Activated naive CD4-positive, alpha-beta T cell treated with anti-CD3 and anti-CD28 coated beads for 36 hours (primary cell): ENCODE results near the gene ZNF205. TPM values are rescaled to one million over a fixed set of nuclear protein-coding genes. Genes with fewer than 3 reads are reported as not detected.
"Not testable (repeated sequence)": the region's sequence is repeated elsewhere in the genome, so short reads cannot be mapped to it uniquely, and the experiment has no call there.

Source experiments
- CTCF ChIA-PET: fragments of 350-600 bp; sonication (Branson Sonifier 250); formaldehyde crosslinking; loops from one replicate; lab custom pipeline; 2021; ENCODE audit warnings: antibody characterized with exemption; lab: Charles Lee
- DNase-seq: peaks from one replicate; pipeline ENCODE4 v3.0.0-alpha.2; 2020
- H3K27ac Mint-ChIP-seq: one replicate; pipeline ENCODE4 v1.8.0; 2021; ENCODE audit warnings: mild to moderate bottlenecking, mixed read lengths
- H3K27me3 Mint-ChIP-seq: one replicate; pipeline ENCODE4 v1.8.0; 2021; ENCODE audit warnings: low read depth, mixed read lengths
- H3K36me3 Mint-ChIP-seq: one replicate; pipeline ENCODE4 v1.8.0; 2021; ENCODE audit warnings: low read depth, mixed read lengths
- H3K4me1 Mint-ChIP-seq: one replicate; pipeline ENCODE4 v1.8.0; 2021; ENCODE audit warnings: low read depth, mixed read lengths
- H3K4me3 Mint-ChIP-seq: one replicate; pipeline ENCODE4 v1.8.0; 2021; ENCODE audit warnings: mild to moderate bottlenecking, moderate library complexity, mixed read lengths
- H3K9me3 Mint-ChIP-seq: one replicate; pipeline ENCODE4 v1.8.0; 2021; ENCODE audit warnings: mixed read lengths
- intact Hi-C: fragments of 100-400 bp; cut with micrococcal nuclease; formaldehyde crosslinking; loops from one replicate; pipeline ENCODE4 v1.15.1; 2023
- total RNA-seq, 2 experiments: library from RNA; stranded (reverse); gene quantifications; one replicate each; pipeline ENCODE4 v1.2.3, GENCODE V29; 2021

The ZNF205 gene
- total RNA-seq, 2 experiments from 2014 or later: 0.25 TPM; not detected in 1

DNA sequence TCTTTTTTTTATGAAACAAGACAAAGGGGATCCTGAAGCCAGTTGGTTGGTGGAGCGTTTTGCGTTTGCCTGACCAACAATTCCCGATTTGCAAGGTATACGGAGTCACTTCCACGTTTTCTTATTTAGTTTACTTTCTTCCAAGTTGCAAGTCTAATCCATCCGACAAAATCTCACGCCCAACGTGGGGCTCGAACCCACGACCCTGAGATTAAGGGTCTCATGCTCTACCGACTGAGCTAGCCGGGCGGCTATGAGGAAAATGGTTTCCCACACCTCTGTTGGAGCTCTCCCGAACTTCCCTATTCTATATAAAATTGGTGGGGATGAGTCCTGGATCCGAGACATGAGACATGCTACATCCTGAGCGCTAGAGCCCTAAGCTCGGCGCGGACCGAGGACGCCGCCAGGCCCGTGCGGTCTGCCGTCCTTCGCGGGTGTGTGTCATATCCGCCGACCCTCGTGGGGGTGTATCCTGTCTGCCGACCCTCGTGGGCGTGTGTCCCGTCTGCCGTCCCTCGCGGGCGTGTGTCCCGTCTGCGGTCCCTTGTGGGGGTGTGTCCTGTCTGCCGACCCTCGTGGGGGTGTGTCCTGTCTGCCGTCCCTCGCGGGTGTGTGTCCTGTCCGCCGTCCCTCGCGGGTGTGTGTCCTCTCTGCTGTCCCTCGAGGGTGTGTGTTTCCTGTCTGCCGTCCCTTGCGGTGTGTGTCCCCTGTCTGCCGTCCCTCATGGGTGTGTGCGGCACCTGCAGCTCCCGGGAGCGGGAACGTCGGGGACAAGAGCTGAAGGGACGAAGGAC is 45.0 kb downstream of the ZNF205 start:
- H3K4me3 Mint-ChIP-seq: peak overlapping the region; percentile 71
- peaks cover 20% of the 10 kb centered on the region for H3K4me1 Mint-ChIP-seq
- H3K27ac Mint-ChIP-seq: peak overlapping the region; percentile 48
- CTCF ChIA-PET: interaction anchor here (0.7 to 2.2 kb wide), 5 partner anchors 10 to 242 kb away, joined by 3 to 10 read pairs (median 5); no protein-coding TSS in a partner anchor
- peaks cover 9% of the 10 kb centered on the region for H3K27me3 Mint-ChIP-seq
- H3K9me3 Mint-ChIP-seq: peaks cover 2% of the 10 kb centered on the region
- peaks cover 3% of the 10 kb centered on the region for H3K36me3 Mint-ChIP-seq
- DNase-seq: peak; percentile 78
- intact Hi-C loops: loop anchor here (1.0 to 10.0 kb wide), 2 partner anchors 7 to 243 kb away; partner anchors contain the start of gene FLYWCH1

DNA sequence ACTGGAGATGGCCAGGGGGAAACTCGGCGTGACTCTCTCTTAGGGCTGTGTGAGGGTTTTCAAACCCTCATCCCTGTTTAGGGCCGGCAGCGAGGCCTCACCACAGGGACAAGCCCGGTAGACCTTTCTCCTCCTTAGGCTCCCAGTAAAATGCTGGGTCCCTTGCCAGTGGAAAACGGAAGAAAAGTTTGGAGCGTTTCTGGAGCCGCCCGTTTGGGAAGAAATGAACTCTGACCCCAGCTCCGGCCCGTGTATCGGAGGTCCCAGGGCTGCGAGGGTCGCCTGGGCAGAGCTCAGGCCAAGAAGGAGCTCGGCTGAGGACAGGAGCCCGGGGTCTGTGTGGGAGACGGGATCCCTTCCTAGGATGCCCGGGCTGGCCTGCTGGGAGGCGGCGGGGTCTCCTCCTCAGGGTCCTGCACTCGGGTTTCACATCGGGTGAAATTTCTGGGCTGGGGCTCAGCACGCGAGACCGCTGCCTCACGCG is 45.7 kb downstream of the ZNF205 start:
- peak overlapping the region; percentile 48 for H3K27ac Mint-ChIP-seq
- peaks cover 15% of the 10 kb centered on the region for H3K4me1 Mint-ChIP-seq
- H3K27me3 Mint-ChIP-seq: peaks cover 6% of the 10 kb centered on the region
- no peak for DNase-seq
- H3K9me3 Mint-ChIP-seq: peaks cover 2% of the 10 kb centered on the region
- no peaks in the 10 kb centered on the region for H3K36me3 Mint-ChIP-seq
- CTCF ChIA-PET: interaction anchor here (1.3 to 2.2 kb wide), 4 partner anchors 10 to 130 kb away, joined by 3 to 10 read pairs (median 5); no protein-coding TSS in a partner anchor
- intact Hi-C loops: loop anchor here (1.0 to 10.0 kb wide), 2 partner anchors 8 to 243 kb away; partner anchors contain the start of gene FLYWCH1
- peak overlapping the region; percentile 71 for H3K4me3 Mint-ChIP-seq

DNA sequence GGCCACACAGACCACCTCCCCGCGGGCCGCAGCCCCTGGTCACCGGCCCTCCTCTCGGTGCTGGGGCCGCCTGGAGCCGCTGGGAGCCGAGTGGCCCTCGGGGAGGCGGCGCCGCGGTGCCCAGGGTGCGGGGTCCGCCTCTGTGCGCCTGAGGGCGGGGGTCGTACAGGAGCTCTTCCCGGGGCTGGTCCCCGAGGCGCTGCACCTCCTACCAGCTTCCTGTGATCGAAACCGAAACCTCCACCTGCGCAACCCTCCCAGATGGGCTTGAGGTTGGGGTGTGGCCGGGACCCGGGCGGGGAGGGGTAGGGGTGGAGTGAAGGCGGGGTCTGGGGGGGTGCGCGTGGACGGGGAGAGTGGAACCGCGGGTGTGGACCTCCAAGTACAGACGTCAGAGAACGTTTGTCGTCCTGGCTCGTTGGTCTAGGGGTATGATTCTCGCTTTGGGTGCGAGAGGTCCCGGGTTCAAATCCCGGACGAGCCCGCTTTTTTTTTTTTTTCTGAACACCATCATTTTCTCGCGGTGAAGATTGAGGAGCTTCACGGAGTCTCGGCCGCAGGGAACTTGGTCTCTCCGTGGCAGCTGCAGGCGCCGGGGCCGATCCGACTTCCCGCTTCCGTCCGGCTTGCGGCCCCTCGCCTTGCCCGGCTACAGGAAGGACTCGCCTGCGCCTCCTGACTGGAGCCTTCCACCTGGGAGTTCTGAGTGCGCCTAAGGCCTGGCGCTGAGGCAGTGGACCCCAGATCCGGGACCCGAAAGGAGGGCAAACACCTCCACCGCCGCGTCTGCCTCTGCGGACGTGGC is 46.3 kb downstream of the ZNF205 start:
- no peaks in the 10 kb centered on the region for H3K36me3 Mint-ChIP-seq
- peak overlapping the region; percentile 89 for H3K4me3 Mint-ChIP-seq
- CTCF ChIA-PET: interaction anchor here (0.7 to 2.2 kb wide), 5 partner anchors 9 to 130 kb away, joined by 3 to 10 read pairs (median 5); no protein-coding TSS in a partner anchor
- H3K9me3 Mint-ChIP-seq: peaks cover 2% of the 10 kb centered on the region
- peaks cover 6% of the 10 kb centered on the region for H3K27me3 Mint-ChIP-seq
- intact Hi-C loops: loop anchor here (1.0 to 10.0 kb wide), 2 partner anchors 8 to 244 kb away; partner anchors contain the start of gene FLYWCH1
- H3K4me1 Mint-ChIP-seq: peaks cover 15% of the 10 kb centered on the region
- DNase-seq: peak; percentile 82
- peak overlapping the region; percentile 78 for H3K27ac Mint-ChIP-seq

DNA sequence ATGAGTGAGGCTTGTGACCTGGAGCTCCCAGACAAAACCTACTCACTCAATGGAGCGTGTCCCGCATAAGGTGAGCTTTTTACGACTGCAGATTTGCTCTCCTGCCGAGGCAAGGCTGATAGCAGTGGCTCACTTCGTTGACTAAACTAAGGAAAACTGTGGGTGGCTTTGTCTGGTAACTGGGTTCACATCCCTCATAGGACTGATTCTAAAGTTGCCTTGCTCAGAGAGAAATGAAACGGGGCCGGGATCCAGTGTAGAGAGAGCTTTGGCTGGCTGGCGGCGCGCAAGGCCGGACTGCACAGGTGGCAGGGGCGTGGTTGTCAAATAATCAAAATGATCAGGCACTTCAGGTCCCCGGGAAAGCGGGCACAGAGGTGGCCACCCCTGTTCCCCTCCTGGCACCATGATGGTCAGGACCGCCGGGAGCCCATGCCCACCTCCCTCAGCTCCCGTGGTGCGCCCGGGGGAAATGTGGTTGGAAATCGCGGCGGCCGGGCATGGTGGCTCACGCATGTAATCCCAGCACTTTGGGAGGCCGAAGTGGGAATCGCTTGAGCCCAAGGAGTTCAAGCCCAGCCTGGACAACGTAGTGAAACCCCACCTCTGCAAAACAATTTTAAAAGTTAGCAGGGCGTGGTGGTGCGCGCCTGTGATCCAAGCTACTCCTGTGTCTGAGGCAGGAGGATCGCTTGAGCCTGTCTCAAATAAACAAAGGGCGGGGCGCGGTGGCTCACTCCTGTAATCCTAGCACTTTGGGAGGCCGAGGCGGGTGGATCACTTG is 49.0 kb downstream of the ZNF205 start:
- Mint-ChIP-seq H3K27ac (no peak overlapping the region), H3K4me1 (peaks cover 22% of the 10 kb centered on the region), H3K4me3 (peak overlapping the region; percentile 36), H3K27me3 (peaks cover 6% of the 10 kb centered on the region), H3K36me3 (no peaks in the 10 kb centered on the region), H3K9me3 (no peaks in the 10 kb centered on the region)
- no peak for DNase-seq
- CTCF ChIA-PET: interaction anchor here (1.2 kb wide), 1 partner anchor 32 kb away, joined by 3 read pairs; no protein-coding TSS in a partner anchor
- intact Hi-C loops: no loop called here

DNA sequence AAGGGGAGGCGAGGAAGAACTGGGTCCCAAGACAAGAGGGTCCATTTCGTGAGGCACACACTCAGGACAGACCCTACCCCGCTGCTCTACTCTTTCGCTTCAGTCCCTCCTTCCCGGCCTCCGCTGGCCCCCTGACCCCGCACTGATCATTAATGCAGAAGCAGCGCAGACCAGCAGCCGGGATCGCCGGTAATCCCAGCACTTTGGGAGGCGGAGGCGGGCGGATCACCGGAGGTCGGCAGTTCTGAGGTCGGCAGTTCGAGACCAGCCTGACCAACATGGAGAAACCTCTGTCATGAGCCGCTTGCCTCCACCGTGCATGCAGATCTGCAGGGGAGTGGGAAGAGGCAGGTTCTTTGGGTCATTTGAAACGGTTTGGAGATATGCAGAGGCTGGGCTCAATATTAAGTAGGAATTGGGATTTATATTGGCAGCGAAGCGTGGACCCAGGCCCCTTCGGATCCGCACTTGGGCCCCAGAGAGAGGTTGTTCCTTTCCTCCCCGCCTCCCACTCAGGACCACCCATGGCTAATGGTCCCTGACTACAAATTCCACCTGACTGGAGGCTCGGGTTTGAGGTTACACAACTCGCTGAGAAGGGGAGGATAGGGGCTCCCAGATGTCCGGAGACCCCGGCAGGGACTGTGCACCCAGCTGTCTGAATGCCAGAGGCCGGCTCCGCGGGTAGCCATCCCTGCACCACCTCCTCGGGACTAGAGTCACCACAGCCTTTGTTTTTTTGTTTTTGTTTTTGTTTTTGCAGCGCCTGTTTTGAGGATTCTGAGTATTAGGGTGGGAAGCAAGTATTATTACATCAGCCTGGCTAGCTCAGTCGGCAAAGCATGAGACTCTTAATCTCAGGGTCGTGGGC is 52.0 kb downstream of the ZNF205 start:
- Mint-ChIP-seq H3K4me3 (no peak overlapping the region), H3K36me3 (no peaks in the 10 kb centered on the region), H3K4me1 (peaks cover 11% of the 10 kb centered on the region), H3K27me3 (no peaks in the 10 kb centered on the region), H3K9me3 (no peaks in the 10 kb centered on the region), H3K27ac (no peak overlapping the region)
- no peak for DNase-seq
- intact Hi-C loops: no loop called here
- CTCF ChIA-PET: interaction anchor here (1.2 to 2.1 kb wide), 3 partner anchors 30 to 33 kb away, joined by 3 to 7 read pairs (median 5); partner anchors contain the start of gene ZNF213

DNA sequence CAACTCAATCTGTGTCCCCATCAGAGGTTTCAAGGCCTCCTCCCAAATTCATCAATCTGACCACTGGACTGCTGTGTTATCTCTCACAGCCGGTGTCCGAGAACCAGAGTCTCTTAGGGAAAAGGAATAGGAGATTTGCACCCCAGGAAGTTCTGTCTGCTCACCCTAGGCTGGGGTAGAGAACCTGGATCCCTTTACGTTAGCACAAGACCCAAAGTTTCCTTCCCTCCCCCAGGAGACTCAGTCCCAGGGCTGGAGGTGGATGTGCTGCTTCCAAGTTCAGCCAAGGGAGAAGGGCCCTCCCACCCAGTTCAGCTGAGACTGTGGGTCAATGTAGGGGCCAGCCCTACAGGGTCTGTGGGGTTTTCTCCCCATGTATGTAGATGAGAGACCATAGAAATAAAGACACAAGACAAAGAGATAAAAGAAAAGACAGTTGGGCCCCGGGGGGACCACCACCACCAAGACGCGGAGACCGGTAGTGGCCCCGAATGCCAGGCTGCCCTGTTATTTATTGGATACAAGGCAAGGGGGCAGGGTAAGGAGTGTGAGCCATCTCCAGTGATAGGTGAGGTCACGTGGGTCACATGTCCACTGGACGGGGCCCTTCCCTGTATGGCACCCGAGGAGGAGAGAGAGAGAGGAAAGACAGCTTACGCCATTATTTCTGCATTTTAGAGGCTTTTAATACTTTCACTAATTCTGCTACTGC is 52.9 kb downstream of the ZNF205 start:
- H3K4me3 Mint-ChIP-seq: peak overlapping the region; percentile 14
- CTCF ChIA-PET: interaction anchor here (0.9 to 2.1 kb wide), 7 partner anchors 9 to 64 kb away, joined by 3 to 7 read pairs (median 3); partner anchors contain the start of gene ZNF213
- peak overlapping the region; percentile 61 for H3K27ac Mint-ChIP-seq
- H3K9me3 Mint-ChIP-seq: no peaks in the 10 kb centered on the region
- H3K36me3 Mint-ChIP-seq: no peaks in the 10 kb centered on the region
- peaks cover 4% of the 10 kb centered on the region for H3K27me3 Mint-ChIP-seq
- peaks cover 7% of the 10 kb centered on the region for H3K4me1 Mint-ChIP-seq
- intact Hi-C loops: no loop called here
- DNase-seq: no peak

DNA sequence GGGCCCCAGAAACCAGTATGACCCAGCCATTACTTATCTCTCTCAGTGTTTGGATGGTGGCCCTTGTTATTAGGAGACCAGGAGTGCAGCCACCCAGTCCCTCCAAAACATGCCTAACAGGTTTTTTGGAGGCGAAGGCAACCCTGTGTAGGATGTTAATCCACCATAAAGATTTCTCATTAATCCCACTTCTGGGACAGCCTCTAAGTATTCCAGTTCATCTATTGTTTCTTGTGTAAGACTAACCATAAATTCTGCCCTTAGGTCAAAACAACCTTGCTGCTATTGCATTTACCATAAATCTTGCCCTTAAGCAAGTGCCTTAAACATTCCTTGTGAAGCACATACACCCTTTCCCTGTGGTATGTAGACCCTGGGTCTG is 54.1 kb downstream of the ZNF205 start:
- H3K4me1 Mint-ChIP-seq: peaks cover 19% of the 10 kb centered on the region
- intact Hi-C loops: loop anchor here (1.0 to 2.0 kb wide), 6 partner anchors 32 to 163 kb away; no protein-coding TSS in a partner anchor
- H3K4me3 Mint-ChIP-seq: no peak overlapping the region
- no peaks in the 10 kb centered on the region for H3K9me3 Mint-ChIP-seq
- H3K27ac Mint-ChIP-seq: no peak overlapping the region
- no peaks in the 10 kb centered on the region for H3K36me3 Mint-ChIP-seq
- CTCF ChIA-PET: interaction anchor here (0.7 to 2.1 kb wide), 6 partner anchors 11 to 136 kb away, joined by 3 to 7 read pairs (median 4); no protein-coding TSS in a partner anchor
- no peak for DNase-seq
- peaks cover 12% of the 10 kb centered on the region for H3K27me3 Mint-ChIP-seq

DNA sequence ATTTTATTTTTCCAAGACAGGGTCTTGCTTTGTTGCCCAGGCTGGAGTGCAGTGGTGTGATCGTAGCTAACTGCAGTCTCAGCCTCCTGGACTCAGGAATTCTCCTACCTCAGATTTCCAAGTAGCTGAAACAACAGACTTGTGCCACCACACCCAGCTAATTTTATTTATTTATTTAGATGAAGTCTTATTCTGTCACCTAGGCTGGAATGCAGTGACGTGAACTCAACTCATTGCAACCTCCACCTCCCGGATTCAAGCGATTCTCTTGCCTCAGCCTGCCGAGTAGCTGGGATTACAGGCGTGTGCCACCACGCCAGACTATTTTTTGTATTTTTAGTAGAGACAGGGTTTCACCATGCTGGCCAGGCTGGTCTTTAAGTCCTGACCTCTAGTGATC is 56.3 kb downstream of the ZNF205 start:
- H3K36me3 Mint-ChIP-seq, intact Hi-C loops, H3K4me3 Mint-ChIP-seq, DNase-seq, H3K27ac Mint-ChIP-seq, H3K9me3 Mint-ChIP-seq: not testable (repeated sequence)
- Mint-ChIP-seq H3K27me3 (peaks cover 25% of the 10 kb centered on the region), H3K4me1 (peaks cover 33% of the 10 kb centered on the region)
- CTCF ChIA-PET: interaction anchor here (1.0 to 2.8 kb wide), 5 partner anchors 18 to 130 kb away, joined by 3 to 37 read pairs (median 5); partner anchors contain the start of gene ZNF213
